NCI-H82 treated with DMSO at 0.1 percent for 48 hours (cell line): ENCODE measurements around the gene POLK.
"Not testable (repeated sequence)": the region's sequence is repeated elsewhere in the genome, so short reads cannot be mapped to it uniquely, and the experiment has no call there.

Experiments used
- DNase-seq: peaks from one replicate; lab custom pipeline; 2025; ENCODE audit not compliant: unreplicated experiment; lab: John Stamatoyannopoulos, UW

The POLK gene

GRCh38 chr5:75511435-75512382 lies at the start of gene POLK, which contains the start of gene CERT1:
Gene POLK (plus strand): TSS chr5:75511891.
Gene CERT1 (minus strand): TSS chr5:75511629. CDS start chr5:75511207, 422 bp downstream.
- peak; percentile 93 for DNase-seq

- no peak for DNase-seq
These were observed 48.0 kb upstream of the POLK start for GRCh38 chr5:75463726-75464125.

DNA sequence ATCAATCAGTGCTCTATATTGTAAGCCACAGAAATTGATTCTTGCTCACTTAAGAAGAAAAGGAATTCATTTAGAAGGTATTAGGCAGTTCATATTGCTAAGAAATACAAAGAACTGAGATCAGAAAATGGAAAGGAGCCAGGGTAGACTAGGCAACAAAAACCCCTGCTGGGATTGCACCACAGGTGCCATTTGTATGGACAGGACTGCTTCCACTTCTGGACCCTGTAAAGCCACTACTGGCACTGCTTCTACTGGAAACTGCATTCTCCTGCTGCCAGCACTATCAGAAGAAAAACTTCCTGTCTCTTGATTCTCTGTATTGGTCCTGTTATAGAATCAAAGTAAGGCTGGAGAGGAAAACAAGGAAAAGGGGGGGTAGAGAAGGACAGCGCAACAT lies 46.2 kb upstream of the POLK start:
- no peak for DNase-seq

DNA sequence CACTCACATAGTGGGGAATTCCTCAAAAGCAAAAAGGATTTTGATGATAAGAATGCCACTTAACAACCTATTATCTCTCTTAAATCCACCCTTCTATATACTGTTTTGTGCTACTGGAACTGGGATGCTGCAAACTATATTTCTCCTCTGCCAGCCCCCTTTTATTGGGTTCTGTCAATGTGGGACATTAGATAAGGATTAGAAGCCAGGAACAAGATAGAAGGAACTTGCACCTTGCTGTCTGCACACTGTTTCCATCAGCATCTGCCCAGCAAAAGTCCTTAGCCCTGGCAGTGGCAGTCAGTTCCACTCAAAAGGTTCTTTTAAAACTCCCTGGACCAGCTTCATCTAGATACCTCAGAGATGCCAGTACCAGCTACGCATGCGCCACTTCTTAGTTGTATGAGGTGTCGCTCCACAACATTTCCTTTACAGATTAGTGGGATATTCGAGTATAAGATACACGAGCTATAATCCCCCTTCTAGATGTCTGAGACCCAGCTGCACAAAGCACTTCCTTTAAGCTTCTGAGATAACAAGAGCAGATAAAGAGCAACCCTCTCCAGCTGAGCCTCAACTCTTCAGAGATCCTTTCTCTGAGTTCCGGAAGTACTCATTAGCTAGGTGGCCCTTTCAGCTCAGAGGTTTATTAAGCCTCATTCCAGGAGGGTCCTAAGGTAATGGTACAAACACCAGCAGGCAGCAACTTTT lies 45.5 kb upstream of the POLK start:
- DNase-seq: no peak

GRCh38 chr5:75468593-75468992 lies 43.1 kb upstream of the POLK start:
- DNase-seq: no peak

DNA sequence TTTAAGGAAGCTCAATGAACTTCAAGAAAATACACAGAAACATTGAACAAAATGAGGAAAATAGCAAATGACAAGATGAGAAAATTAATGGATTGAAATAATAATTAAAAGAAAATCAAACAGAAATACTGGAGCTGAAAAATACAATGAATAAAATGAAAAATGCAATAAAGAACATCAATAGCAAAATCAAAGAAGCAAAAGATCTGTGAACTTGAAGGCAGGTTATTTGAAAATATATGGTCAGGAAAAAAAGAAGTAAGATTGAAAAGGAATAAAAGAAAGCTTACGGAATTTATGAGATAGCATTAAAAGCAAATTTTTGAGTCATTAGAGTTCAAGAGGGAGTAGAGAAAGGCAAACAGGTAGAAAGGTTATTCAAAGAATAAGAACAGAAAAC lies 42.7 kb upstream of the POLK start:
- no peak for DNase-seq

DNA sequence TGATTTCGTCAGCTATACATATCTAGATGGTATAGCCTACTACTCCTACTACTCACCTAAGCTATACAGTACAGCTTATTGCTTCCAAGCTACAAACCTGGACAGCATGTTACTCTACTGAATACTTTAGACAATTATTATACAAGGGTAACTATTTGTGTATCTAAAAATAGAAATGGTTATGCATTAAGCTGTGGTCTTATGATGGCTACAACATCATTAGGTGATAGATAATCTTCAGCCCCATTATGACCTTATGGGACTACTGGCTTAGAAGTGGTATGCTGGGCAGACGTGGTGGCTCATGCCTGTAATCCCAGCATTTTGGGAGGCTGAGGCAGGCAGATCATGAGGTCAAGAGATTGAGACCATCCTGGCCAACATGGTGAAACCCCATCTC lies 40.5 kb upstream of the POLK start:
- no peak for DNase-seq

DNA sequence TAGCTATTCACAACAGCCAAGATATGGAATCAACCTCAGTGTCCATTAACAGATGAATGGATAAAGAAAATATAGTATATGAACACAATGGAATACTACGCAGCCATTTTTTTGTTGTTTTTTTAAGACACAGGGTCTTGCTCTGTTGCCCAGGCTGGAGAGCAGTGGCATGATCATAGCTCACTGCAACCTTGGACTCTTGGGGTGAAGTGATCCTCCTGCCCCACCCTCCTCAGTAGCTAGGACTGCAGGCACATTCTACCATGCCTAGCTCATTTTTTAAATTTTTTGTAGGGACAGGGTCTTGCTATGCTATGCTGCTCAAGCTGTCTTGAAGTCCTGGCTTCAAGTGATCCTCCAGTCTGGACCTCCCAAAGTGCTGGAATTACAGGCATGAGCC lies 38.7 kb upstream of the POLK start:
- DNase-seq: no peak

- DNase-seq: no peak
These were observed 38.2 kb upstream of the POLK start for GRCh38 chr5:75473463-75473862.

GRCh38 chr5:75475364-75475763 lies 36.3 kb upstream of the POLK start:
- no peak for DNase-seq

DNA sequence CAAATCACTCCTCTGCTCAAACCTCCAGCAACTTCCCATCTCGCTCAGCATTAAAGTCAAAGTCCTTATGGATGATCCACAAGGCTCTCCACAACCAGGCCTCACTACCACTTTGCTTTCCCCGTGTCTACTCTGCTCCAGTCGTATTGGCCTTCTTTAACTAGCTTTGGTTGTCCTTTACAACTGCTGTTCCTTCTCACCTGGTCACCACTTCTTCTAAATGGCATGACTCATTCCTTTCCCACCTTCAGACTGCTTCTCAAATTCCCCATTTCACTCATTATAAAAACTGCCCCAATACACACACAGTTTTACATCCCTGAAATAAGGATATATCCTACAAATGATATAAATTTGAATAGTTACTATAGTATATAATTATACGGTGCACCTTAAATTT lies 30.7 kb upstream of the POLK start:
- DNase-seq: no peak

DNA sequence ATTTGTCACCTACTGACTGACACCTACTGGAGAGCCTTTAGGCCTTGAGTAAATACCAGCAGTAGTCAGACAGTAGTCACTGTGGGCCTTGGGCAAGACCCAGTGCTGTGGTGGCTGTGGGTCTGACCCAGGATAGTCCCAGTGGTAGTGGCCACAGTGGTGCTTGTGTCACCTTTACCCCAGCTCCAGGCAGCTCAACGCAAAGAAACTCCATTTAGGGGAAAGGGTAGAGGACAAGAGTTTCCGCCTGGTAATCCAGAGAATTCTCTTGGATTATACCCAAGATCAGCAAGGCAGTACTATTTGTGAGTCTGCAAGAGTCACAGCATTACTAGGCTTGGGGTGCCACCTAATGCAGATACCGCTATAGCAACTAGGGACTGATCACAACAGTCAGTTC lies 29.2 kb upstream of the POLK start:
- no peak for DNase-seq

DNA sequence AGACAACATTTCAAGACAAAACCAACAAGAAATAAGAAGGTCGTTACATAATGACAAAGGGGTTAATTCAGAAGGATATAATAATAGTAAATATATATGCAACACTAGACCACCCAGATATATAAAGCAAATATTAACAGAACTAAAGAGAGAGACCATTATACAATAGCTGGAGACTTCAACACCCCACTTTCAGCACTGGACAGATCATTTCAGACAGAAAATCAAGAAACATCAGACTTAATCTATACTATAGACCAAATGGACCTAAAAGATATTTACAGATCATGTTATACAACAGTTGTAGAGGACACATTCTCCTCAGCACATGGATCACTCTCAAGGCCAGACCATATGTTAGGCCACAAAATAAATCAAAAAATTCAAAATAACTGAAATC lies 27.1 kb upstream of the POLK start:
- DNase-seq: no peak

DNA sequence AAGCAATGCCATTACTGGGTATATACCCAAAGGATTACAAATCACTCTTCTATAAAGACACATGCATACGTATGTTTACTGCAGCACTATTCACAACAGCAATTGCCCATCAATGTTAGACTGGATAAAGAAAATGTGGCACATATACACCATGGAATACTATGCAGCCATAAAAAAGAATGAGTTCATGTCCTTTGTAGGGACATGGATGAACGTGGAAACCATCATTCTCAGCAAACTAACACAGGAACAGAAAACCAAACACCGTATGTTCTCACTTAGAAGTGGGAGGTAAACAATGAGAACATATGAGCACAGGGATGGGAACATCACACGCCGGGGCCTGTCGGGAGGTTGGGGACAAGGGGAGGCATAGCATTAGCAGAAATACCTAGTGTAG lies 21.8 kb upstream of the POLK start:
- DNase-seq: not testable (repeated sequence)

DNA sequence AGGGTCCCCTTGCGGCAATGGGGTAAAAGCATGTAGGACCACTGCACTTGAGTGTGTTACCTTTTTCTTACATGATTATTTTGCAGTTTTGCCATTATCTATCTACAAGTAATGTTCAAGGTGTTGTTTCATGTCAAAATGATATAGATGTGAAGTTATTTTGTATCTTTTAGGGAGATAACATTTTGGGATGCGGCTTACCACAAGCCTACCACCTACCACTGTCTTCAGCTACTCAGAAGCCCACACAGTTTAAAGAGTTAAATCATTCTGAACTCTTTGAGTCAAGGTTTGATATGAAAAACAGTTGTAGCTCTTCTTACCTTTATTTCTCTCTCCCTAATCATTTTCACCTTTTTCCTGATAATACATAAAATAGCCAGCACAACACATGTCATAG lies 20.1 kb upstream of the POLK start:
- DNase-seq: no peak

DNA sequence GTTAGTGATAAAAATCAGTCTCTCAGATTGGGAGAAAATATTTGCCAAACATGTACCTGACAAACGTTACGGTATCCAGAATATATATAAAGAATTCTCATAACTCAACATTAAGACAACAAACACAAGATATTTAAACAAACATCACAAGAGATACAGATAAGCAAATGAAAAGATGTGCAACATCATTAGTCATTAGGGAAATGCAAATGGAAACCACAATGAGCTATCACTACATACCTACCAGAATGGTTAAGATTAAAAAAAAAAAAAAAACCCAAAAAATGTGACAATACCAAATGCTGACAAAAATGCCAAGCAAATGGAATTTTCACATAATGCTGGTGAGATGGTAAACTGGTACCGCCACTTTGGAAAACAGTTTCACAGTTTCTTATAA lies 15.7 kb upstream of the POLK start:
- no peak for DNase-seq

GRCh38 chr5:75498208-75498777 lies 13.4 kb upstream of the POLK start:
- DNase-seq: no peak

- DNase-seq: not testable (repeated sequence)
These were observed 12.8 kb upstream of the POLK start for GRCh38 chr5:75498875-75499274.

DNA sequence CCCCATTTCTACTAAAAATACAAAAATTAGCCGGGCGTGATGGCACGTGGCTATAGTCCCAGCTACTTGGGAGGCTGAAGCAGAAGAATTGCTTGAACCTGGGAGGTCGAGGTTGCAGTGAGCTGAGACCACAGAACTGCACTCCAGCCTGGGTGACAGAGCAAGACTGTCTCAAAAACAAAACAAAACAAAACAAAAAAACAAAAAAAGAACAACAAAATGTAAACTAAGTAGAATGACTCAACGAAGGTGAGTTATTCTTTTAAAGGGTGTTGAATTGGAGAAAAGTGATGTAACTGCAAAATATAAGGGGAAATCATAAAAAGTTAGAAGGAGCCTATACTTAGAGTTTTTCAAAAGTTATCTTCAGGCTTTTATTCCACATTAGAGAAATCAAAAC lies 6.6 kb upstream of the POLK start:
- not testable (repeated sequence) for DNase-seq

GRCh38 chr5:75507841-75508240 lies 3.9 kb upstream of the POLK start:
- DNase-seq: no peak

DNA sequence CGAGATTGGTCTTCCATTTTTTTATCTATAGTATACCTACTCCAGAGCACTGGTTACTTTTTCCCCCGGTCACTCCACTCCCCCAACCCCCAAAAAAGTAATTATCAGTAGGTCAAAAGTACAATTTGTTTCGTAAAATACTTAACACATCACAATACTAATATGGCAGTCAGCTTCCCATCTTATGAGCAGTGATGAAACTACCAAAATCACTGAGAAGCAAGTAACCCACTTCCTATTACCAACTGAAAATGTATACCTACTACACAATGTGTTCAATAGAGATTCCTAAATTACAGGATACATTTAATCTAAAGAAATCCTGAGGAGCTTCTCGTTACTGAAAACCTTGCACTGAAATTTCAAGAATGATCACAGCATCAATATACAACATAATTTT lies 2.1 kb upstream of the POLK start:
- DNase-seq: no peak

GRCh38 chr5:75509956-75510355 lies 1.7 kb upstream of the POLK start:
- DNase-seq: no peak
